Measurements from ENCODE around the gene PLXNC1. TPM values are rescaled to one million over a fixed set of nuclear protein-coding genes. Genes with fewer than 3 reads are reported as not detected.

The PLXNC1 gene
- polyA plus RNA-seq, 1 experiment = 2.2 TPM

- ChIA-PET POLR2A (no interaction called here), CTCF (no interaction called here)
- TF ChIP-seq CTCF (IDR thresholded peaks at IDR 0.05; ENCODE audit: insufficient read depth, low read depth, low read length) = no peak
- no peak for DNase-seq (ENCODE audit: low read depth)
- H3K4me3 ChIP-seq (ENCODE audit: low read depth, low read length) = no peak overlapping the region
- no peaks in the 10 kb centered on the region for H3K27me3 ChIP-seq (ENCODE audit: control insufficient read depth, insufficient read depth, low read length)
- H3K36me3 ChIP-seq (ENCODE audit: control insufficient read depth, insufficient read depth, low read length) = no peaks in the 10 kb centered on the region; the same call in 1 of the 2 replicates
Observed at GRCh38 chr12:94287245-94287628, 138.9 kb downstream of the PLXNC1 start.

- peak; percentile 77 for DNase-seq (ENCODE audit: low read depth)
- ChIA-PET CTCF (interaction anchor here (0.6 to 1.6 kb wide), 6 partner anchors 8 to 144 kb away, joined by 3 to 5 read pairs (median 4); no protein-coding TSS in a partner anchor), POLR2A (interaction anchor here (0.6 to 1.7 kb wide), 3 partner anchors 15 to 170 kb away, joined by 4 to 9 read pairs (median 5); no protein-coding TSS in a partner anchor)
- TF ChIP-seq CTCF (IDR thresholded peaks at IDR 0.05; ENCODE audit: insufficient read depth, low read depth, low read length) = no peak
- Histone ChIP-seq H3K36me3 (ENCODE audit: control insufficient read depth, insufficient read depth, low read length) (no peaks in the 10 kb centered on the region; the same call in 1 of the 2 replicates), H3K4me3 (ENCODE audit: low read depth, low read length) (no peak overlapping the region), H3K27me3 (ENCODE audit: control insufficient read depth, insufficient read depth, low read length) (no peaks in the 10 kb centered on the region)
Observed at GRCh38 chr12:94289461-94290312, 141.3 kb downstream of the PLXNC1 start.

GRCh38 chr12:94290353-94290752, 142.0 kb downstream of the PLXNC1 start:
- POLR2A ChIA-PET = interaction anchor here (1.6 kb wide), 1 partner anchor 14 kb away, joined by 9 read pairs; no protein-coding TSS in a partner anchor
- no peak for TF ChIP-seq CTCF (IDR thresholded peaks at IDR 0.05; ENCODE audit: insufficient read depth, low read depth, low read length)
- DNase-seq (ENCODE audit: low read depth) = no peak
- Histone ChIP-seq H3K4me3 (ENCODE audit: low read depth, low read length) (no peak overlapping the region), H3K27me3 (ENCODE audit: control insufficient read depth, insufficient read depth, low read length) (no peaks in the 10 kb centered on the region), H3K36me3 (ENCODE audit: control insufficient read depth, insufficient read depth, low read length) (no peaks in the 10 kb centered on the region; the same call in 1 of the 2 replicates)
- CTCF ChIA-PET = interaction anchor here (0.6 to 1.6 kb wide), 4 partner anchors 14 to 145 kb away, joined by 3 to 5 read pairs (median 4); no protein-coding TSS in a partner anchor

GRCh38 chr12:94297096-94297699, 148.8 kb downstream of the PLXNC1 start:
- H3K36me3 ChIP-seq (ENCODE audit: control insufficient read depth, insufficient read depth, low read length) = no peaks in the 10 kb centered on the region
- POLR2A ChIA-PET = no interaction called here
- H3K27me3 ChIP-seq (ENCODE audit: control insufficient read depth, insufficient read depth, low read length) = no peaks in the 10 kb centered on the region
- DNase-seq (ENCODE audit: low read depth) = no peak
- CTCF ChIA-PET = interaction anchor here (1.0 to 1.5 kb wide), 2 partner anchors 12 to 22 kb away, joined by 3 to 5 read pairs; no protein-coding TSS in a partner anchor
- no peak for TF ChIP-seq CTCF (IDR thresholded peaks at IDR 0.05; ENCODE audit: insufficient read depth, low read depth, low read length)
- no peak overlapping the region for H3K4me3 ChIP-seq (ENCODE audit: low read depth, low read length)

All from BJ (cell line).